ENCODE results near the gene CHD5. TPM values are rescaled to one million over a fixed set of nuclear protein-coding genes. Genes with fewer than 3 reads are reported as not detected.

The CHD5 gene
- polyA plus RNA-seq (2011; rRNA removed) (0.02 and 0.06 TPM in 2 replicates), polyA minus RNA-seq (2011; rRNA and poly(A)+ RNA removed) (0.14 TPM in 1 of 2 replicates, not detected in the other)

GRCh38 chr1:6180268-6180706, at the start of gene CHD5:
Gene CHD5, minus strand, starts transcription at chr1:6180321. Its CDS starts 298 bp downstream, at chr1:6180023.
- ChIA-PET POLR2A (no interaction called here), CTCF (no interaction called here)
- H3K27me3 ChIP-seq (ENCODE audit: control insufficient read depth, insufficient read depth, low read length): peaks cover 38% of the 10 kb centered on the region
- H3K27ac ChIP-seq (ENCODE audit: low read depth, low read length): no peak within 1 kb of the TSS
- no peak for DNase-seq (ENCODE audit: low read depth, low spot score)
- no peak within 1 kb of the TSS for H3K4me3 ChIP-seq (ENCODE audit: low read depth, low read length)
- no peak for TF ChIP-seq CTCF (IDR thresholded peaks at IDR 0.05; ENCODE audit: low read depth, low read length)
- no peaks in the 10 kb centered on the region; the same call in 1 of the 2 replicates for H3K9me3 ChIP-seq (ENCODE audit: control insufficient read depth, insufficient read depth, low read length)

- Histone ChIP-seq H3K9me3 (ENCODE audit: control insufficient read depth, insufficient read depth, low read length) (no peaks in the 10 kb centered on the region), H3K27ac (ENCODE audit: low read depth, low read length) (peak overlapping the region; percentile 31), H3K4me3 (ENCODE audit: low read depth, low read length) (no peak overlapping the region), H3K27me3 (ENCODE audit: control insufficient read depth, insufficient read depth, low read length) (no peaks in the 10 kb centered on the region)
- ChIA-PET CTCF (interaction anchor here (1.7 kb wide), 1 partner anchor 21 kb away, joined by 10 read pairs; no protein-coding TSS in a partner anchor), POLR2A (no interaction called here)
- TF ChIP-seq CTCF (IDR thresholded peaks at IDR 0.05; ENCODE audit: low read depth, low read length): no peak
- DNase-seq (ENCODE audit: low read depth, low spot score): no peak
Observed at GRCh38 chr1:6225651-6226050, 45.5 kb upstream of the CHD5 start.

- H3K27me3 ChIP-seq (ENCODE audit: control insufficient read depth, insufficient read depth, low read length): no peaks in the 10 kb centered on the region
- ChIA-PET POLR2A (no interaction called here), CTCF (interaction anchor here (0.9 to 1.7 kb wide), 3 partner anchors 20 to 21 kb away, joined by 5 to 10 read pairs (median 5); no protein-coding TSS in a partner anchor)
- no peak overlapping the region for H3K27ac ChIP-seq (ENCODE audit: low read depth, low read length)
- H3K4me3 ChIP-seq (ENCODE audit: low read depth, low read length): no peak overlapping the region
- H3K9me3 ChIP-seq (ENCODE audit: control insufficient read depth, insufficient read depth, low read length): no peaks in the 10 kb centered on the region
- no peak for TF ChIP-seq CTCF (IDR thresholded peaks at IDR 0.05; ENCODE audit: low read depth, low read length)
- no peak for DNase-seq (ENCODE audit: low read depth, low spot score)
Observed at GRCh38 chr1:6224718-6225117, 44.6 kb upstream of the CHD5 start.

GRCh38 chr1:6223617-6224016, 43.5 kb upstream of the CHD5 start:
- H3K9me3 ChIP-seq (ENCODE audit: control insufficient read depth, insufficient read depth, low read length): no peaks in the 10 kb centered on the region
- no peak overlapping the region for H3K4me3 ChIP-seq (ENCODE audit: low read depth, low read length)
- CTCF ChIA-PET: interaction anchor here (0.9 to 4.4 kb wide), 3 partner anchors 19 to 22 kb away, joined by 5 to 19 read pairs (median 5); no protein-coding TSS in a partner anchor
- no peak overlapping the region for H3K27ac ChIP-seq (ENCODE audit: low read depth, low read length)
- no peaks in the 10 kb centered on the region for H3K27me3 ChIP-seq (ENCODE audit: control insufficient read depth, insufficient read depth, low read length)
- no peak for TF ChIP-seq CTCF (IDR thresholded peaks at IDR 0.05; ENCODE audit: low read depth, low read length)
- POLR2A ChIA-PET: no interaction called here
- DNase-seq (ENCODE audit: low read depth, low spot score): no peak

GRCh38 chr1:6222636-6223035, 42.5 kb upstream of the CHD5 start:
- H3K27me3 ChIP-seq (ENCODE audit: control insufficient read depth, insufficient read depth, low read length): no peaks in the 10 kb centered on the region
- H3K4me3 ChIP-seq (ENCODE audit: low read depth, low read length): no peak overlapping the region
- H3K9me3 ChIP-seq (ENCODE audit: control insufficient read depth, insufficient read depth, low read length): no peaks in the 10 kb centered on the region
- H3K27ac ChIP-seq (ENCODE audit: low read depth, low read length): no peak overlapping the region
- no peak for DNase-seq (ENCODE audit: low read depth, low spot score)
- CTCF ChIA-PET: interaction anchor here (4.4 kb wide), 1 partner anchor 18 kb away, joined by 19 read pairs; no protein-coding TSS in a partner anchor
- POLR2A ChIA-PET: no interaction called here
- no peak for TF ChIP-seq CTCF (IDR thresholded peaks at IDR 0.05; ENCODE audit: low read depth, low read length)

All from AG04450 (cell line).